B cell (primary cell): ENCODE data around the gene EEF1E1.

Experiments used
- CTCF ChIP-seq: fragments of 200-600 bp; IDR thresholded peaks from one replicate; pipeline ENCODE4 v1.8.0; 2022; ENCODE audit warnings: antibody characterized with exemption, mild to moderate bottlenecking
- EZH2 ChIP-seq: IDR thresholded peaks from 2 replicates; pipeline ENCODE4 v1.6.1; 2012; ENCODE audit warnings: borderline replicate concordance, low read depth, mild to moderate bottlenecking, moderate library complexity, low read length; ENCODE audit not compliant: insufficient read depth, poor library complexity, severe bottlenecking

GRCh38 chr6:8084586-8084985 lies 17.8 kb downstream of the EEF1E1 start:
- TF ChIP-seq CTCF = no peak
- no peak for TF ChIP-seq EZH2
